ACHN (cell line): Measurements from ENCODE around the gene CC2D1A.
A peak's percentile ranks its signal among the peaks of the same experiment; 100 is the strongest.

Experiments
- DNase-seq: peaks from one replicate; pipeline ENCODE4 v3.0.0-alpha.2; 2015
- in situ Hi-C: cut with HindIII; loops from 2 replicates; pipeline ENCODE4 v1.10.0; 2017; ENCODE audit warnings: low sequenced_read_pairs, low pct_ligation_motif_present, low pct_unique_long_range_greater_than_20kb

CC2D1A gene

GRCh38 chr19:13873834-13874515, 32.0 kb upstream of the CC2D1A start:
- in situ Hi-C loops: no loop called here
- no peak for DNase-seq

GRCh38 chr19:13875824-13876223, 30.2 kb upstream of the CC2D1A start:
- in situ Hi-C loops: no loop called here
- no peak for DNase-seq

- in situ Hi-C loops: no loop called here
- DNase-seq: no peak
These were observed 29.2 kb upstream of the CC2D1A start, which contains the start of gene NANOS3 for GRCh38 chr19:13876834-13877233. Gene NANOS3, plus strand, starts transcription at chr19:13877134. Its CDS starts 115 bp downstream, at chr19:13877249.

- no peak for DNase-seq
- in situ Hi-C loops: no loop called here
These were observed 28.7 kb upstream of the CC2D1A start for GRCh38 chr19:13877303-13877702.

- peak; percentile 91 for DNase-seq
- in situ Hi-C loops: no loop called here
These were observed 25.6 kb upstream of the CC2D1A start for GRCh38 chr19:13880059-13881043.

GRCh38 chr19:13881251-13881691, 24.7 kb upstream of the CC2D1A start:
- in situ Hi-C loops: no loop called here
- no peak for DNase-seq

- no peak for DNase-seq
These were observed 24.1 kb upstream of the CC2D1A start for GRCh38 chr19:13881692-13882418.

GRCh38 chr19:13882419-13882795, 23.6 kb upstream of the CC2D1A start:
- DNase-seq: no peak
- in situ Hi-C loops: no loop called here

More at GRCh38 chr19:13881692-13882418, 24.1 kb upstream of the CC2D1A start:
- in situ Hi-C loops: no loop called here

GRCh38 chr19:13882836-13883235, 23.2 kb upstream of the CC2D1A start:
- in situ Hi-C loops: no loop called here

GRCh38 chr19:13883516-13884064, 22.4 kb upstream of the CC2D1A start:
- no peak for DNase-seq
- in situ Hi-C loops: no loop called here

More at GRCh38 chr19:13882836-13883235, 23.2 kb upstream of the CC2D1A start:
- no peak for DNase-seq

- in situ Hi-C loops: no loop called here
These were observed 21.0 kb upstream of the CC2D1A start for GRCh38 chr19:13884726-13885591.

GRCh38 chr19:13885826-13886365, 20.1 kb upstream of the CC2D1A start:
- in situ Hi-C loops: no loop called here
- no peak for DNase-seq

More at GRCh38 chr19:13884726-13885591, 21.0 kb upstream of the CC2D1A start:
- DNase-seq: no peak

- in situ Hi-C loops: no loop called here
- no peak for DNase-seq
These were observed 19.0 kb upstream of the CC2D1A start for GRCh38 chr19:13887018-13887436.

GRCh38 chr19:13887517-13887916, 18.5 kb upstream of the CC2D1A start:
- no peak for DNase-seq
- in situ Hi-C loops: no loop called here

- DNase-seq: no peak
- in situ Hi-C loops: no loop called here
These were observed 17.7 kb upstream of the CC2D1A start for GRCh38 chr19:13888281-13888680.

GRCh38 chr19:13890136-13890535, 15.9 kb upstream of the CC2D1A start:
- in situ Hi-C loops: no loop called here
- DNase-seq: no peak

GRCh38 chr19:13892870-13893269, 13.1 kb upstream of the CC2D1A start:
- in situ Hi-C loops: no loop called here
- no peak for DNase-seq
